HepG2 (cell line): ENCODE measurements around the gene RNF213. TPM values are rescaled to one million over a fixed set of nuclear protein-coding genes. Genes with fewer than 3 reads are reported as not detected.

Source experiments
- ARNT2 ChIP-seq: sonication (generic); formaldehyde crosslinking; IDR thresholded peaks from 2 replicates; pipeline ENCODE4 v1.8.0; 2022; ENCODE audit warnings: mild to moderate bottlenecking, low read depth, missing genetic modification reagents, moderate library complexity
- FOXO1 ChIP-seq: sonication (generic); formaldehyde crosslinking; IDR thresholded peaks from 2 replicates; pipeline ENCODE4 v1.4.0; 2020; ENCODE audit warnings: missing genetic modification reagents
- GATA4 ChIP-seq: sonication (generic); IDR thresholded peaks from 2 replicates; pipeline ENCODE4 v1.6.1; 2016; ENCODE audit warnings: antibody characterized with exemption, low read depth, borderline replicate concordance
- HNF4G ChIP-seq, 2 experiments: sonication (generic) in 1 of 2; formaldehyde crosslinking in 1 of 2; IDR thresholded peaks; 2 replicates each; pipeline versions ENCODE4 v1.4.0 to v1.6.1; 2011 to 2020; ENCODE audit warnings: borderline replicate concordance in 2 of 2, low read depth in 2 of 2, mild to moderate bottlenecking in 2 of 2, low read length in 1 of 2, missing genetic modification reagents in 1 of 2, moderate library complexity in 1 of 2
- HNRNPH1 ChIP-seq: fragments of 200-400 bp; formaldehyde crosslinking; optimal IDR thresholded peaks from 2 replicates; pipeline ENCODE3; 2017; ENCODE audit warnings: mild to moderate bottlenecking, low read depth, low read length
- MED1 ChIP-seq: sonication (generic); formaldehyde crosslinking; IDR thresholded peaks from 2 replicates; pipeline ENCODE4 v1.4.0; 2020; ENCODE audit warnings: missing genetic modification reagents
- PHB2 ChIP-seq: fragments of 450-650 bp; IDR thresholded peaks from 2 replicates; pipeline ENCODE4 v1.6.1; 2018; ENCODE audit not compliant: partially characterized antibody
- SP140L ChIP-seq: sonication (generic); formaldehyde crosslinking; IDR thresholded peaks from 2 replicates; pipeline ENCODE4 v1.4.0; 2020; ENCODE audit warnings: missing genetic modification reagents, borderline replicate concordance
- ZBTB1 ChIP-seq: sonication (generic); formaldehyde crosslinking; IDR thresholded peaks from 2 replicates; pipeline ENCODE4 v1.4.0; 2020; ENCODE audit warnings: missing genetic modification reagents, borderline replicate concordance
- ZFX ChIP-seq: sonication (generic); formaldehyde crosslinking; IDR thresholded peaks from 2 replicates; pipeline ENCODE4 v1.4.0; 2020; ENCODE audit warnings: mild to moderate bottlenecking, low read depth, missing genetic modification reagents, moderate library complexity
- ZNF160 ChIP-seq: sonication (generic); formaldehyde crosslinking; IDR thresholded peaks from 2 replicates; pipeline ENCODE4 v1.8.0; 2022; ENCODE audit warnings: mild to moderate bottlenecking, inconsistent platforms, missing genetic modification reagents
- ZNF234 ChIP-seq: sonication (generic); formaldehyde crosslinking; conservative IDR thresholded peaks from 2 replicates; pipeline ENCODE4 v1.5.1; 2020; ENCODE audit warnings: mild to moderate bottlenecking, missing genetic modification reagents
- ZNF556 ChIP-seq: sonication (generic); formaldehyde crosslinking; IDR thresholded peaks from 2 replicates; pipeline ENCODE4 v1.4.0; 2020; ENCODE audit warnings: mild to moderate bottlenecking, missing genetic modification reagents, borderline replicate concordance
- polyA plus RNA-seq, 8 experiments: library from polyadenylated mRNA; depleted of rRNA in 3 of 8; stranded (reverse) in 7 of 8; unstranded in 1 of 8; fragments of >200 nt; fragmentation: Illumina TruSeq in 4 of 8; extraction: Trizol in 4 of 8; gene quantifications; 2 replicates each; pipeline versions ENCODE4 v1.2.1 to v1.2.3, GENCODE V29; 2011 to 2016; ENCODE audit warnings: low read depth in 4 of 8, missing spikeins in 1 of 8, mixed read lengths in 1 of 8; ENCODE audit not compliant: insufficient read depth in 1 of 8
- total RNA-seq, 5 experiments: library from RNA; depleted of rRNA; stranded (reverse); fragments of >200 nt; fragmentation: Illumina TruSeq; extraction: Trizol; gene quantifications; 2 replicates each; pipeline ENCODE4 v1.2.3, GENCODE V29; 2016; ENCODE audit warnings: low read depth in 1 of 5
- TF ChIP-seq, protein P1 (sequence below): sonication (generic); formaldehyde crosslinking; IDR thresholded peaks from 2 replicates; pipeline ENCODE4 v1.5.1; 2020; ENCODE audit warnings: mild to moderate bottlenecking, missing genetic modification reagents, borderline replicate concordance
- TF ChIP-seq, protein P2 (sequence below): sonication (generic); formaldehyde crosslinking; IDR thresholded peaks from 2 replicates; pipeline ENCODE4 v1.8.0; 2022; ENCODE audit warnings: missing genetic modification reagents, low read depth, mild to moderate bottlenecking, borderline replicate concordance
- TF ChIP-seq, protein P3 (sequence below): sonication (generic); formaldehyde crosslinking; IDR thresholded peaks from 2 replicates; pipeline ENCODE4 v1.5.0; 2020; ENCODE audit warnings: missing genetic modification reagents, mild to moderate bottlenecking, borderline replicate concordance
- TF ChIP-seq, protein P4 (sequence below): sonication (generic); formaldehyde crosslinking; IDR thresholded peaks from 2 replicates; pipeline ENCODE4 v1.4.0; 2020; ENCODE audit warnings: missing genetic modification reagents
- TF ChIP-seq, protein P5 (sequence below): sonication (generic); formaldehyde crosslinking; IDR thresholded peaks from 2 replicates; pipeline ENCODE4 v1.4.0; 2020; ENCODE audit warnings: missing genetic modification reagents, borderline replicate concordance

Gene RNF213
- total and polyA plus RNA-seq, 2 of the 13 experiments (the other 11 are each of a cell fraction or from before 2014, with no cell fraction given), result 38.6 to 38.7 TPM

DNA sequence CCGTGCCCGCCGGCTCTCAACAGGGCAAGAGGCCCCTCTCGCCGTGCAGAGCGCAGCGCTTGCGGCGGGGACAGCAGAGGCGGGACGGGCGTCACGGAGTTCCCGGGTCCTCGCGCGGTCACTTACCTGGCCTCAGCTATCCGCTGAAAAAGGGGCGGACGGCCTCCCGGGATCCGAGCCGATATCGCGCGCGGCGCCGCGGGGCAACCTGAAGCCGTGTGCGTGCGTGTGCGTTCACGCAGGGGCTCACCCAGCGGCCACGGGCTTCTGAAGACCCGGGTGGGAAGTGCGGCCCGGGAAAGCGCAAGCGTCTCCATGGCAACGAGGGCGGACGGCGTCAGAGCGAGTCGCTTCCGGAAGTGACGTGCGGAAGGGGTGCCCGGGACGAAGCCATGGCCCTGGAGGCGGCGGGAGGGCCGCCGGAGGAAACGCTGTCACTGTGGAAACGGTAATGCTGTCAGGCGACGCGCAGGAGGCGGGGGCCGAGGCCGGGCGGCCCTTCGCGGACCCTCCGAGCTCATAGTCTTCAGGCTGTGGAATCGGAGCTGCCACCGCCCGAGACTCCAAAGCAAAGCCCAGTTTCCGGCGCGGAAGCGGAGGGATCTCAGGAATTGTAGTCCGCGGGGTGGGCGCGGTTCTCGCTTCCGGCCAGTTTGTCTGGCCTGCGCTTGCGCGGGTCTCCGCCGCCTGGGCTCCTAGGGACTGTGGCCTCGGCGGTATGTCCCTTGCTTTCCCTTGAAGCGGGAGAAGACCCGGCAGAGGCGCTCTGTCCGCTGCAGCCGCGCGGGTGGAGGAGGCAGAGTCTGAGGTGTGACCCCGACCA is 154.4 kb downstream of the RNF213 start, which contains the start of gene ENDOV (continued):
- peak; percentile 44; the same call in 1 of the 2 replicates for TF ChIP-seq ZNF556 (CRISPR knock-in tag)
- TF ChIP-seq SP140L (CRISPR knock-in tag), result no peak
- TF ChIP-seq, protein P1, sequence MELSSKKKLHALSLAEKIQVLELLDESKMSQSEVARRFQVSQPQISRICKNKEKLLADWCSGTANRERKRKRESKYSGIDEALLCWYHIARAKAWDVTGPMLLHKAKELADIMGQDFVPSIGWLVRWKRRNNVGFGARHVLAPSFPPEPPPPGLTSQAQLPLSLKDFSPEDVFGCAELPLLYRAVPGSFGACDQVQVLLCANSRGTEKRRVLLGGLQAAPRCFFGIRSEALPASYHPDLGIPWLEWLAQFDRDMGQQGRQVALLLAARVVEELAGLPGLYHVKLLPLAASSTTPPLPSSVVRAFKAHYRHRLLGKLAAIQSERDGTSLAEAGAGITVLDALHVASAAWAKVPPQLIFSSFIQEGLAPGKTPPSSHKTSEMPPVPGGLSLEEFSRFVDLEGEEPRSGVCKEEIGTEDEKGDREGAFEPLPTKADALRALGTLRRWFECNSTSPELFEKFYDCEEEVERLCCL (CRISPR knock-in tag), result no peak
- TF ChIP-seq, protein P2, sequence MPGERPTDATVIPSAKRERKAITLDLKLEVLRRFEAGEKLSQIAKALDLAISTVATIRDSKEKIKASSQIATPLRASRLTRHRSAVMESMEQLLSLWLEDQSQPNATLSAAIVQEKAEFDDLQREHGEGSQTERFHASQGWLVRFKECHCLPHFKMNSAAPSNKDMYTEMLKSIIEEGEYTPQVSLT, result peak; percentile 68; the same call in 1 of the 2 replicates
- no peak; the same call in 1 of the 2 replicates for TF ChIP-seq HNF4G (IDR thresholded peaks at IDR 0.05; ENCODE audit: borderline replicate concordance, low read depth, low read length)
- no peak; the same call in 1 of the 2 replicates for TF ChIP-seq HNF4G (CRISPR knock-in tag; IDR thresholded peaks at IDR 0.05; ENCODE audit: borderline replicate concordance, low read depth)
- no peak for TF ChIP-seq PHB2
- TF ChIP-seq ARNT2 (CRISPR knock-in tag), result peak; percentile 68; the same call in 1 of the 2 replicates
- TF ChIP-seq ZNF160, result 0 out of 2 replicates have a peak, but pooled peaks have one; percentile 60
- peak; percentile 98 for TF ChIP-seq ZFX
- peak; percentile 53; the same call in 1 of the 2 replicates for TF ChIP-seq MED1
- TF ChIP-seq, protein P3, sequence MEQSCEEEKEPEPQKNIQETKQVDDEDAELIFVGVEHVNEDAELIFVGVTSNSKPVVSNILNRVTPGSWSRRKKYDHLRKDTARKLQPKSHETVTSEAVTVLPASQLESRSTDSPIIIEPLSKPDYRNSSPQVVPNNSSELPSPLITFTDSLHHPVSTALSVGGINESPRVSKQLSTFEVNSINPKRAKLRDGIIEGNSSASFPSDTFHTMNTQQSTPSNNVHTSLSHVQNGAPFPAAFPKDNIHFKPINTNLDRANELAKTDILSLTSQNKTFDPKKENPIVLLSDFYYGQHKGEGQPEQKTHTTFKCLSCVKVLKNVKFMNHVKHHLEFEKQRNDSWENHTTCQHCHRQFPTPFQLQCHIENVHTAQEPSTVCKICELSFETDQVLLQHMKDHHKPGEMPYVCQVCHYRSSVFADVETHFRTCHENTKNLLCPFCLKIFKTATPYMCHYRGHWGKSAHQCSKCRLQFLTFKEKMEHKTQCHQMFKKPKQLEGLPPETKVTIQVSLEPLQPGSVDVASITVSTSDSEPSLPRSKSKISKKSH (CRISPR knock-in tag), result peak; percentile 86
- TF ChIP-seq, protein P4, sequence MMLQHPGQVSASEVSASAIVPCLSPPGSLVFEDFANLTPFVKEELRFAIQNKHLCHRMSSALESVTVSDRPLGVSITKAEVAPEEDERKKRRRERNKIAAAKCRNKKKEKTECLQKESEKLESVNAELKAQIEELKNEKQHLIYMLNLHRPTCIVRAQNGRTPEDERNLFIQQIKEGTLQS (CRISPR knock-in tag), result no peak
- TF ChIP-seq GATA4, result peak; percentile 55; the same call in 1 of the 2 replicates
- TF ChIP-seq, protein P5, sequence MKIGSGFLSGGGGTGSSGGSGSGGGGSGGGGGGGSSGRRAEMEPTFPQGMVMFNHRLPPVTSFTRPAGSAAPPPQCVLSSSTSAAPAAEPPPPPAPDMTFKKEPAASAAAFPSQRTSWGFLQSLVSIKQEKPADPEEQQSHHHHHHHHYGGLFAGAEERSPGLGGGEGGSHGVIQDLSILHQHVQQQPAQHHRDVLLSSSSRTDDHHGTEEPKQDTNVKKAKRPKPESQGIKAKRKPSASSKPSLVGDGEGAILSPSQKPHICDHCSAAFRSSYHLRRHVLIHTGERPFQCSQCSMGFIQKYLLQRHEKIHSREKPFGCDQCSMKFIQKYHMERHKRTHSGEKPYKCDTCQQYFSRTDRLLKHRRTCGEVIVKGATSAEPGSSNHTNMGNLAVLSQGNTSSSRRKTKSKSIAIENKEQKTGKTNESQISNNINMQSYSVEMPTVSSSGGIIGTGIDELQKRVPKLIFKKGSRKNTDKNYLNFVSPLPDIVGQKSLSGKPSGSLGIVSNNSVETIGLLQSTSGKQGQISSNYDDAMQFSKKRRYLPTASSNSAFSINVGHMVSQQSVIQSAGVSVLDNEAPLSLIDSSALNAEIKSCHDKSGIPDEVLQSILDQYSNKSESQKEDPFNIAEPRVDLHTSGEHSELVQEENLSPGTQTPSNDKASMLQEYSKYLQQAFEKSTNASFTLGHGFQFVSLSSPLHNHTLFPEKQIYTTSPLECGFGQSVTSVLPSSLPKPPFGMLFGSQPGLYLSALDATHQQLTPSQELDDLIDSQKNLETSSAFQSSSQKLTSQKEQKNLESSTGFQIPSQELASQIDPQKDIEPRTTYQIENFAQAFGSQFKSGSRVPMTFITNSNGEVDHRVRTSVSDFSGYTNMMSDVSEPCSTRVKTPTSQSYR (CRISPR knock-in tag), result no peak
- no peak for TF ChIP-seq FOXO1 (CRISPR knock-in tag)
- TF ChIP-seq ZBTB1 (CRISPR knock-in tag), result 0 out of 2 replicates have a peak, but pooled peaks have one; percentile 20
- no peak for TF ChIP-seq ZNF234 (CRISPR knock-in tag)
- TF ChIP-seq HNRNPH1, result no peak
